Astrocyte of the spinal cord (primary cell): ENCODE results near the gene TXNDC5.

ENCODE experiments used
- DNase-seq: peaks from one replicate; pipeline ENCODE4 v3.0.0; 2011; ENCODE audit warnings: low read depth, low spot score
- H3K4me3 ChIP-seq: 2 replicates; pipeline ENCODE4 v1.5.1; 2011; ENCODE audit warnings: low read depth, mild to moderate bottlenecking, low read length, moderate library complexity
- in situ Hi-C: cut with HindIII; loops from 2 replicates; pipeline ENCODE4 v1.10.0; 2017; ENCODE audit warnings: low sequenced_read_pairs
- TF ChIP-seq, protein P1 (sequence below): IDR thresholded peaks from 2 replicates; pipeline ENCODE4 v1.5.1; 2012; ENCODE audit warnings: low read depth, mild to moderate bottlenecking, low read length, inconsistent platforms

TXNDC5 gene

DNA sequence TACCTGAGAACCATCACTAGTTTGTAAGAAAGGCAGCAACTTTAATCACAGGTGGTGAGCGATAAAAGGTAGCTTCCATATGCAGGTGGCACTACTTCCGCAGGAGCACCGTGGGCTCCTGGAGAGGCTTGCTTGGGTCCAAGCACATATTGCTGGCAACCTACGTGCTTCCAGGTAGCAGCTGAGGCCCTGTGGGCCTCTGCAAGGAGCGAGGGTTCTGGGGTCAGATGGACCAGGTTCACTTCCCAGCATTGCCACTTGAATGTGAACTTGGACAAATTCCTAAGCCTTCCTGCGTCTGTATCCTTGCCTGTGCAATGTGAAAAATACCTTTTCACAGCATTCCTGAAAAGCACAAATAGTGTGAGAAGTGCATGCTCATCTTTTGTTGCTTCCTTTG is 31.0 kb downstream of the TXNDC5 start:
- TF ChIP-seq, protein P1, sequence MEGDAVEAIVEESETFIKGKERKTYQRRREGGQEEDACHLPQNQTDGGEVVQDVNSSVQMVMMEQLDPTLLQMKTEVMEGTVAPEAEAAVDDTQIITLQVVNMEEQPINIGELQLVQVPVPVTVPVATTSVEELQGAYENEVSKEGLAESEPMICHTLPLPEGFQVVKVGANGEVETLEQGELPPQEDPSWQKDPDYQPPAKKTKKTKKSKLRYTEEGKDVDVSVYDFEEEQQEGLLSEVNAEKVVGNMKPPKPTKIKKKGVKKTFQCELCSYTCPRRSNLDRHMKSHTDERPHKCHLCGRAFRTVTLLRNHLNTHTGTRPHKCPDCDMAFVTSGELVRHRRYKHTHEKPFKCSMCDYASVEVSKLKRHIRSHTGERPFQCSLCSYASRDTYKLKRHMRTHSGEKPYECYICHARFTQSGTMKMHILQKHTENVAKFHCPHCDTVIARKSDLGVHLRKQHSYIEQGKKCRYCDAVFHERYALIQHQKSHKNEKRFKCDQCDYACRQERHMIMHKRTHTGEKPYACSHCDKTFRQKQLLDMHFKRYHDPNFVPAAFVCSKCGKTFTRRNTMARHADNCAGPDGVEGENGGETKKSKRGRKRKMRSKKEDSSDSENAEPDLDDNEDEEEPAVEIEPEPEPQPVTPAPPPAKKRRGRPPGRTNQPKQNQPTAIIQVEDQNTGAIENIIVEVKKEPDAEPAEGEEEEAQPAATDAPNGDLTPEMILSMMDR: no peak
- H3K4me3 ChIP-seq: no peak overlapping the region
- in situ Hi-C loops: no loop called here
- no peak for DNase-seq

DNA sequence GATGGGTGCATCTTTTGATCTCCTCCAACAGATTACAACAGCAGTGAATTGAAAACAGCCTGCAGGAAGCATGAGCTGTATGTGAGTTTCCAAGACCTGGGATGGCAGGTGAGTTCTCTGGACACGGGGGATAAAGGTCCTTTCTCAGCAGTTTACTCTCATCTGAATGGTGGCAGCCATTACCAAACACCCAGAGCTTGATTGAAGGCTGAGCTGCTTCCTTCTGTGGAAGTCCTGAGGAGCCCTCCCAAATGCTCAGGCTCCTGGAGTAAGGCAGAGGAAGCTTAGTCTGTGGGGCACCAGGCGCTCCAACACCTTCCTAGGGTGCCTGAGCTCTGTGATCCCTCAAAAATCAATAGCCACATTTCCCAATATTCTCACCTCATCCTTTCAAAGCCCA is 31.5 kb downstream of the TXNDC5 start:
- in situ Hi-C loops: no loop called here
- no peak overlapping the region for H3K4me3 ChIP-seq
- no peak for DNase-seq
- TF ChIP-seq, protein P1: no peak

DNA sequence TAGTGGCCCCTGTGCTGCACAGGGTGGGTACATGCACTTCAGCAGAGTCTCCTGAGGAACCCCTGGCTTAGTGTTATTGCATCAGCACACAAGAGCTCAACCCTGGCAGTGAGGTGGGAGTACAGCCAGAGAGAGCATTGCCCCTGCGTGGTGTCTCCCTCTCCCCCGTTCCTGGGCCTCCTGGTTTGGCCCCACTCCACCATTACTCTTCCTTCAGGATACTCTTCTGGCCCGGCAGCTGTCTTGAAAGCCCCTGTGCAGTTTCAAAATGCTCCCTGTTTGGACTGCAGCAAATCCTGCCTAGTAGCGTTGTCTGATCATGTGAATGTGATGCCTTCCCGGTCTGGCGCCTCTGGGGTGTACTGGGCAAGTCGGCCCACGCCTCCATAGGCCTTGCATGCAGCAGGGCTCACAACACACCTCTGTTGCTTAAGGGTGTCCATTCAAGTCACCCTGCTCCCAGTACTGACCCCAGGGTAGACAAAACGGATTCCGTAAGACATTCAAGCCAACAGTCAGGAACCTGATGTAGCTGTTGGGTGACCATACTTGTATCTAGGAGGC is 32.1 kb downstream of the TXNDC5 start:
- no peak overlapping the region for H3K4me3 ChIP-seq
- TF ChIP-seq, protein P1: no peak
- in situ Hi-C loops: no loop called here
- DNase-seq: no peak

DNA sequence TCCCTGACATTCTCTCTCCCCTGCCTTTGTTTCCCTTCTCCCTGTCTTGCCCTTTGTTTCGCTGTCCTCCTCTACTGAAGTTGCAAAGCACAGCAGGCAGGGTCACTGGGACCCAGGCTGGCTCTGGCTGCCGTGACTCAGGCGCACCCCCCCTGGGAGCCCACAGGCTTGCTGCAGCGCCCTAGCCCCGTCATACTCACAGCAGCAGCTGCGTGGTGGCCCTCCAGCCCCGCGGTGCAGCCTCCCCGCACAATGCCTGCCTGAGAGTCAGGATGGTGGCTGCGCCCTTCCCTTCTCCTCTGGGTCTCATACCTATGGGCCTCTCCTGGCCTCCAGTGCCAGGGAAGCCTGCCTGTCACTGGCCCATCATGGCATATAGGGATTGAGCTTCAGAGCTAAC is 41.7 kb downstream of the TXNDC5 start:
- no peak overlapping the region for H3K4me3 ChIP-seq
- in situ Hi-C loops: no loop called here
- TF ChIP-seq, protein P1: no peak
- no peak for DNase-seq

DNA sequence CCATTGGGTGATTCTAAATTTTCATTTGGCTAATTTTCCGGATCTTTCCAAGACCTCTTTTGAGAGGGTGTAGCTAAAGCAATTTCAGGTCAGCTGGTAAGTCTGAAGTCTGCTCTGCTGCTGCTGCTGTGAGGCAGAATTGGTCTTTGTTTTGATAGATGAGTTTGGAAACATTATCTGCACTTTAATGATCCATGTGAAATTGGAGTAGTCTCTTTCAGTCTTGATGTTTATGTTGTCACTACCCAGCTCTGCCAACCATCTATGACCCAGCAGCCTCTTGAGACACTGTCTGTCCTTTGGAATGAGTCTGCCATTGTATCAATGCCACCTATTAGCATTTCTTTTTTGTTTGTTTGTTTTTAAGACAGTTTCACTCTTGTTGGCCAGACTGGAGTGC is 44.1 kb downstream of the TXNDC5 start:
- DNase-seq: no peak
- in situ Hi-C loops: no loop called here
- TF ChIP-seq, protein P1: no peak
- H3K4me3 ChIP-seq: no peak overlapping the region

DNA sequence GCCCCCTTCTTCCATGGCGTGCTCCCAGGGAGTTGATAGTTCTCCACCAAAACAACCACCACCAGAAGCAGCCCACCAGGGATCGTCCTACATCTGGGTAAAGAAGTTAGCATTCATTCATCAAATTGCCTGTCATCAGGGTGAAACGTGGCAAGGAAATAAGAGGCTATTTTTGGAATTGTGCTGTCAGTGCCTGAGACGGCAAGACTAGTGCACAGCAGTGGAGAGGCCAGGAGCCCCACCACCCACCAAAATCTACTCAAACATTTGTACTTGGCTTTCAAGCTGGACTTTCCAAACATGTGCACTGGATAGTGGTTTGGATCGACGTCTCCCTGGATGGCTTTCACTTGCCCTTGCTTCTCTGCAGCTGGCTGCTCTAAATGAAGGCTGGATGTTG is 44.8 kb downstream of the TXNDC5 start:
- TF ChIP-seq, protein P1: no peak
- no peak overlapping the region for H3K4me3 ChIP-seq
- no peak for DNase-seq
- in situ Hi-C loops: no loop called here

DNA sequence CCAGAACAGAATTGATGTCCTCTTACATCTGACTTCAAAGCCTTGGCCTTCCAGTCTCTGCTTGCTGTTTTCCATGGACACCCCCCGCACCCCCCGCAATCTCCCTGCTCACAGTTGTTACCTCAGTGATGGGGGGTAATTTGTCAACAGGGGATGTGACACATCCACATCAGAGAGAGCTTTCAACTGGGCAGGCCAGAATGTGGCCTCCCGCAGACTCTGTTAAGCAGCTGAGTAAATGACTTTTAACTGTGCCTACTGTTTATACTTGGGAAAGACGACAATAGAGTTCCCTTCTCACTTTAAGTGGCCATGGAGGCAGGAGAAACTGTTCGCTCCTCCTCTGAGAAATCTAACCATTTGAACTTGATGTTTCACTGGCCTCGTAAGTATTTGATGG is 51.0 kb downstream of the TXNDC5 start:
- in situ Hi-C loops: no loop called here
- DNase-seq: no peak
- H3K4me3 ChIP-seq: no peak overlapping the region
- TF ChIP-seq, protein P1: no peak
